Brain microvascular endothelial cell (primary cell): Measurements from ENCODE around the gene TRIP6.

ENCODE experiments used
- DNase-seq: peaks from one replicate; pipeline ENCODE4 v3.0.0-alpha.2; 2020
- H3K27ac ChIP-seq: fragments of 250-450 bp; sonication (Bioruptor Pico); 2 replicates; pipeline ENCODE4 v1.5.1; 2020; ENCODE audit warnings: mild to moderate bottlenecking, moderate library complexity
- H3K27me3 ChIP-seq: fragments of 250-450 bp; sonication (Bioruptor Pico); replicated peaks from 2 replicates; pipeline ENCODE4 v1.5.1; 2020; ENCODE audit warnings: mild to moderate bottlenecking
- H3K36me3 ChIP-seq: fragments of 250-450 bp; sonication (Bioruptor Pico); replicated peaks from 2 replicates; pipeline ENCODE4 v1.5.1; 2020; ENCODE audit warnings: mild to moderate bottlenecking
- H3K4me3 ChIP-seq: 2 replicates; pipeline ENCODE4 v1.5.1; 2011; ENCODE audit warnings: low read depth, mild to moderate bottlenecking, control low read depth, low read length, moderate library complexity
- CTCF ChIP-seq: IDR thresholded peaks from 2 replicates; pipeline ENCODE4 v1.5.1; 2011; ENCODE audit warnings: low read depth, mild to moderate bottlenecking, moderate library complexity, low read length, control low read depth, inconsistent platforms; ENCODE audit errors: missing control alignments
- in situ Hi-C: cut with HindIII; loops from 2 replicates; pipeline ENCODE4 v1.10.0; 2017; ENCODE audit warnings: low sequenced_read_pairs, low pct_ligation_motif_present

The TRIP6 gene

GRCh38 chr7:100880645-100881044, 13.5 kb downstream of the TRIP6 start:
- Histone ChIP-seq H3K4me3 (no peak overlapping the region), H3K27me3 (no peaks in the 10 kb centered on the region), H3K27ac (no peak overlapping the region), H3K36me3 (peaks cover 61% of the 10 kb centered on the region)
- no peak for DNase-seq
- in situ Hi-C loops, result no loop called here
- TF ChIP-seq CTCF, result no peak

GRCh38 chr7:100881136-100881535, 13.9 kb downstream of the TRIP6 start:
- TF ChIP-seq CTCF, result no peak
- DNase-seq, result no peak
- in situ Hi-C loops, result no loop called here
- no peak overlapping the region for H3K4me3 ChIP-seq
- H3K36me3 ChIP-seq, result peaks cover 66% of the 10 kb centered on the region
- H3K27me3 ChIP-seq, result no peaks in the 10 kb centered on the region
- H3K27ac ChIP-seq, result no peak overlapping the region

GRCh38 chr7:100882201-100882600, 15.0 kb downstream of the TRIP6 start:
- H3K36me3 ChIP-seq, result peaks cover 77% of the 10 kb centered on the region
- in situ Hi-C loops, result no loop called here

DNA sequence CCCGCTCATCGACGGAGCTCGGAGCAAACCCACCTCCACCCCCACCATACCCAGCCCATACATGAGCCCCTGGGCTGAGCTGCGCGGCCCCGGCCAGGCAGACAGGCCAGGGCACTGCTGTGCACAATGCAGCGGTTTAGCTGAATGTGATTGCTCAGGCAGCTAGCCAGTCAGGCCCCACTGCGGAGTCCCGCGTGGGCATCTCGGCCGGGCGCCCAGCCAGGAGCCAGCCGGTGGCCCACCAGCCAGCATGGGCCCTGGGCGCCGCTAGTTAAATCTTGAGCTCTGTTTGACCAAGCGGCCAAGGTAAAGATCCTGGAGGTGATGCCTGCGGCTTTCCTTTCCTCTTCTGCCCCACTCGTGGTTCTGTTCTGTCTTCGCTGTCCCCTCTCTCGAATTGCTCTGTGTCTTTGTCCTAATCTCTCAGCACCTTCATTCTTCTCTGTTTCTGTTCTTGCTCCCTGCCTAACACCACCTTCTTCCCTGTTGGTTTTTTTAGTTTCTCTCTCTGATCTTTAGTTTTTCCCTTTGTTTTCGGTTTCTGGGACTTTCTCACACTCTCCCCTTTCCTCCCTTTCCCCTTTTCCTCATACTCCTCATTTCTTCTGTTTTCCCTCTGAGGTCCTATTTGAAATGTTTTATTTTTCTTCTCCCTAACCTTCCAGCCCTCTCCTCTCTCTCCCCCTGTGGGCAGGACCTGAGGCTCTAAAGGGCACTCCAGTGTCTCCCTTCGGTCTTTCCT, 15.8 kb downstream of the TRIP6 start:
- Histone ChIP-seq H3K36me3 (peaks cover 79% of the 10 kb centered on the region), H3K4me3 (no peak overlapping the region), H3K27ac (no peak overlapping the region), H3K27me3 (no peaks in the 10 kb centered on the region)
- in situ Hi-C loops, result no loop called here
- no peak for DNase-seq
- no peak for TF ChIP-seq CTCF

More at GRCh38 chr7:100882201-100882600, 15.0 kb downstream of the TRIP6 start:
- Histone ChIP-seq H3K27me3 (no peaks in the 10 kb centered on the region), H3K27ac (no peak overlapping the region), H3K4me3 (no peak overlapping the region)
- TF ChIP-seq CTCF, result no peak
- no peak for DNase-seq

DNA sequence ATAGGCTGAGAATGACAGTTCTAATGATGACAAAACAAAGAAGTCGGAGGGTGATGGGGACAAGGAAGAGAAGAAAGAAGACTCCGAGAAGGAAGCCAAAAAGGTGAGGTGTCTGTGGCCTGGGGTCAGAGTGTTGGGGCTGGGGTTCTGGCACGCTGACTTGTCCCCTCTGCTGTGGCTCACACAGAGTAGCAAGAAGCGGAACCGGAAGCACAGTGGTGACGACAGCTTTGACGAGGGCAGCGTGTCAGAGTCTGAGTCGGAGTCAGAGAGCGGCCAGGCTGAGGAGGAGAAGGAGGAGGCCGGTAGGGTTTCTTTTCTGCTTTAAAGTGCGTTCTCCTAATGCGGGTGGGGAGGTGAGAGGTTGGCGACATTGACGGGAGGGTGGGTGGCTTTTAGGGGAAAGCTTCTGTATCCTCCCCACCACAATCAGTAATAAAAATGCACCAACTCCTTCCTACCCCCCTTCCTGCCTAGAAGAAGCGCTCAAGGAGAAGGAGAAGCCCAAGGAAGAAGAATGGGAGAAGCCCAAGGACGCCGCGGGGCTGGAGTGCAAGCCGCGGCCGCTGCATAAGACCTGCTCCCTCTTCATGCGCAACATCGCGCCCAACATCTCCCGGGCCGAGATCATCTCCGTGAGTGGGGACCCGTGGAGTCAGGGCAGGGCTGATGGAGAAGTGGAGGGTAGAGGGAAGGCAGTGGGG, 17.7 kb downstream of the TRIP6 start:
- Histone ChIP-seq H3K27me3 (no peaks in the 10 kb centered on the region), H3K4me3 (no peak overlapping the region), H3K27ac (no peak overlapping the region), H3K36me3 (peaks cover 78% of the 10 kb centered on the region)
- DNase-seq, result no peak
- TF ChIP-seq CTCF, result no peak
- in situ Hi-C loops, result no loop called here
